GM21737 (cell line): Measurements from ENCODE around the gene SH3RF3.

Experiments
- ATAC-seq: cut with Tn5 transposase; IDR thresholded peaks from one replicate; pipeline ENCODE4 v1.9.1; 2021; ENCODE audit warnings: mild to moderate bottlenecking, moderate library complexity; ENCODE audit not compliant: unreplicated experiment

Gene SH3RF3

DNA sequence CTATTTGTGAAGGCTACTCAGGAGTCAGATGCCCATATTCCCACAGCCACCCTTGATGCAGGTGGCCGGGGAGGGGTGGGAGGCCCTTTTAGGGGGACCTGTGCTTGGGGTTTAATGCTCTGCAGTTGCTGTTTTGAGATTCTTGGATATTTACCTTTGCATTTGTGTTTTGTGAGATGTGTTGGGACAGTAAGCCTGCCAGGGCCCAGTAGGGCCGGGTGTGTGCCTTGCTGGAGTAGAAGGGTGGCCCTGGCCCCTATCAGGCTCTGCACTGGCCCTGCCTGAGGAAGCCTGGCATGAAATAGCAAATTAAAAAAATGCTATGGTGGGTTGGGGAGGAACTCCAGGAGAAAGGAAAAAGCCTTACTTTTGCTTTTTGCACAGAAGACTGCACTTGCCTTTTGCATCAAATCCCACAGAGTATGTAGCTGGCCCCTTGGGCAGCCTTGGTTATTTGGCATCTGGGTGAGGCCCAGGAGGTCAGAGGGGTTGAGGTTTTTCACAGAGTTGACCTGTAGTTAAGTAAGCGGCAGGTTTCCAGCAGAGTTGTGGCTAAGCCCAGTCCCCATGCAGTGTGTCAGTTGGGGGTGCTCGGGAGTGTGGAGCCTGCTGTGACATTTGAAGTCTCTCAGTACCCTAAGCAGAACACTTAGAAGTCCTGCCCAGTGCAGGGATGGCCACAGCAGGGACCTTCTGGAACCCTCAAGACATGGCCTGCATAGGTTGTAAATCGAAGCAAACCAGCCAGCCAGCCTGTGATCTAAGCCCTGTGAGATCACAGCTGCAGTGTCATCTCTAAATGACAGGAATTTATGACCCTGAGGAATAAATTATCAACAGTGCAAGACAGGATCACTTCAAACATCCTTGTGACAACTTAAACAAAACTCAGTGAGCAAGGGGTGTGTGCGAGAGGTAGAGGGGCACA, 68.8 kb downstream of the SH3RF3 start:
- no peak for ATAC-seq

DNA sequence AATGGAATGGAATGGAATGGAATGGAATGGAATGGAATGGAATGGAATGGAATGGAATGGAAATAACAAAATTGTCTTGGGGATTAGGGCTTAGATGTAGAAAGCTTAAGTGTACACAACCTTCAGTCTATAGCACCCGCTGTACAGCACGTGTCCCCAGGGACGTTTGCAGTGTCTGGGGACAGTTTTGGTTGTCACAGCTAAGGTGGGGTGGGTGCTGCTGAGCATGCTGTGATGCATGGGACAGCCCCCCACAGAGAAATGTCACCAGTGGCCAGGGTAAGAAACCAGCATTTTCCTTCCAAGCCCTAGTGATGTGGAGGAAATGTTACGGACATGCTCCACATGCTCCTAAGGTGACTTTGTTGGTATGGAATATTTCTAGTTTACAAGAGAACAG, 70.8 kb downstream of the SH3RF3 start:
- no peak for ATAC-seq

DNA sequence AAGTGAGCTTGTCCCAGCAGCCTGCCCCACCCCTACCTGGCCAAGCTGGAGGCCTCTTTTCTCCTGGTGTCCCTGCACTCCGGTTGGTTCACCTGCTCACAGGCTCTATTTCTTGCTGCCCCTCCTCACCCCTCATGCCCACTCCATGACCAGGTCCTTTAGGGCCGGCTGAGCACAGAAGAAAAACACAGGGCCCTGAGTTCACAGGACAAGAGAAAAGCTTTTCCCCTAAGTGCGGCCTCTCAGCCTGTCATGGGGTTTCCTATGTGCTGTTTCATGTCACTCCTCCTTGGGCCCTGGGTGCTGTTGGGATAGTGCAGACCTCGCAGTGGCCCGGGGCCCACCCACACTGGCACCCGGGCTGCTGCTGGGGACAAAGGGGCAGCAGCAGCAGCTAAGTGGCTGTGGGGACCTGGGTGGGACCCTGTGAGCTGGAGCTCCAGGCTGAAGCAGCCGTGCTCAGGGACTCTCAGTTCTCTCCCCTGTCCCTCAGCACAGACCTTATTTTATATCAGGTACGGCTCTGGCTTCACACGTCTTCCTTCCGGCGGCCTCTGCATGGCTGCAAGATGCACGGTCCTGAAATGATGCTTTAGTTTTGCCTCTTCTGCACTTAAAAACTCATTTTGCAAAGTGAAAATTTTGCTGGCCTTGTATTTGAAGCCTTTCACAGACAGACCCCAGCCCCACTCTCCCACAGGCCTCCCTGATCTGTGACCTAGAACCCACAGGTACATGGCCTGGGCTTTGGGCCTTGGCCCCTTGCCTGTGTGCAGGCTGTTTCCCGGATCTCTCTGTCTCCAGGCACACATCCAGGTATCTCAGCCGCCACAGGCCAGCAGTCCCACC, 71.8 kb downstream of the SH3RF3 start:
- no peak for ATAC-seq

GRCh38 chr2:109201465-109202327, 72.7 kb downstream of the SH3RF3 start:
- ATAC-seq: no peak

GRCh38 chr2:109202486-109202885, 73.5 kb downstream of the SH3RF3 start:
- no peak for ATAC-seq

GRCh38 chr2:109203246-109204011, 74.4 kb downstream of the SH3RF3 start:
- ATAC-seq: no peak

GRCh38 chr2:109204412-109204811, 75.4 kb downstream of the SH3RF3 start:
- no peak for ATAC-seq

DNA sequence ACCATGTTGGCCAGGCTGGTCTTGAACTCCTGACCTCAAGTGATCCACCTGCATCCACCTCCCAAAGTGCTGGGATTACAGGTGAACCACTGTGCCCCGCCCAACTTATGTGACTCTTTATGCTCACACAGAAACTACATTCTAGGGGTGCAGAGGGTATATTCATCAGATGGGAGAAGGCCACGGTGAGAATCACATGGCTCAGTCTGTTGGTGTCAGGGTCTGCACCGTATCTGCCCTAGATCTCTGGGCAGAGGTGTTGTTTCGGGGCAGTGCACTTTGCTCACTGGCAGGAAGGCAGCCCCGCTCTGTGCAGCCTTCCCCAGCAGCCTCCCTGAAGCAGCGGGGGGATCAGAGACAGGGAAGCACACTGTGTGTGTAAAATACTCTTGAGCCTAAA, 76.4 kb downstream of the SH3RF3 start:
- ATAC-seq: no peak

- no peak for ATAC-seq
Observed at GRCh38 chr2:109206569-109207146, 77.7 kb downstream of the SH3RF3 start.

- ATAC-seq: no peak
Observed at GRCh38 chr2:109207176-109207575, 78.2 kb downstream of the SH3RF3 start.

- ATAC-seq: no peak
Observed at GRCh38 chr2:109208071-109208950, 79.3 kb downstream of the SH3RF3 start.

DNA sequence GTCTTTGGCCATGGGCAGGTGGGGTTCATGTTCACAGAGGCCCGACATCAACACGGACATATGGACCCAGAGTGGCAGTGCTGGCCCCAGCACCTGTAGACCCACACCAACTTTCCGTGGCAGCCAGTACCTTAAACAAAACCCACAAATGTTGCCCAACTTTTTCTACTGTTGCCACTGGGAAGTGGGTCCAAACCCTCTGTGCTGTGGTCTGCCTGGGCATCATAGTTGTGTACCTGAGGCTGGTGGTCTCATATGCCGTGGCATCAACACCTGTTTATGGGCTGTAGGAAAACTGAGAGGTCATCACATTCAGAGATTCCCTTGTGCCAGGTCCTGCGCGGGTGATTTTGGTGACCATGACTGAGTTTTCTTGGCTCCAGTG, 79.9 kb downstream of the SH3RF3 start:
- ATAC-seq: no peak

DNA sequence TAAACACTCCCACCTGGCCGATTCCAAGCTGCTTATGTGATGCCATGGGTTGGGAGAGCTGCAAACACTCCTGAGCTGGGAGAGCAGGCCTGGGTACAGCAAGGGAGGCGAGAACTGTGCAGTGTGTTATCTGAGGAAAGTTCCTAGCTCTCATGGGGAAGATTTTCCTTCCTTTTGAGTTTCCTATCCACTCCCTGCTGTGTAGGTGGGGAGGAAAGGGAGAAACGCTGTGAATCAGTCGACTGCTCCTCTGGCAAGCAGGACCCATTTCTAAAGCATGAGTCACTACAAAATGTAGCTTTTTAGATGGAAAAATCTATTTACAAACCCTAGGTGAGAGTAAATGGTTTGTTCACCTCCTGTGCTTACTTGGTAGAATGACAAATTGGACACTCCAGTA, 80.4 kb downstream of the SH3RF3 start:
- no peak for ATAC-seq

GRCh38 chr2:109209941-109210340, 80.9 kb downstream of the SH3RF3 start:
- ATAC-seq: no peak

GRCh38 chr2:109210431-109211200, 81.6 kb downstream of the SH3RF3 start:
- no peak for ATAC-seq

DNA sequence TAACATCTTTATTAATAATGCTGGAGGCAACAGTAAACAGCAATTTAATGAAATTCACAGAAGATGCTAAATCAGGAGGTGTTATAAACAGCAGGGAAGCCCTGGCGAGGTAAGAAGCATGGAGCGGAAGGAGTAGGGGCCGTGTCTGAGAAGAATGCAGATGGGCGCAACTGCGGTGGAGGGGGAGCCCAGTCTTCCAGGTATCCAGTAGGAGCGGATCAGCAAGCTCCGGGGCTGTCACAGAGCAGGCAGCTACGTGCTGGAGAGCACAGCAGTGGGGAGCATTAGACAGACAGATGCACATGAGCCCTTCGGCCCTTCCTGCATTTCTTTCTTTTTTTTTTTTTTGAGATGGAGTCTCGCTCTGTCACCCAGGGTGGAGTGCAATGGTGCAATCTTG, 82.3 kb downstream of the SH3RF3 start:
- ATAC-seq: no peak

- no peak for ATAC-seq
Observed at GRCh38 chr2:109212836-109213563, 84.0 kb downstream of the SH3RF3 start.
